HG03175 (cell line): ENCODE measurements around the gene FAM204A.
A peak's percentile ranks its signal among the peaks of the same experiment; 100 is the strongest.

Experiments
- ATAC-seq: cut with Tn5 transposase; IDR thresholded peaks from one replicate; pipeline ENCODE4 v1.9.1; 2021; ENCODE audit warnings: mild to moderate bottlenecking, moderate library complexity; ENCODE audit not compliant: unreplicated experiment

Gene FAM204A

GRCh38 chr10:118286051-118286838, 55.9 kb downstream of the FAM204A start:
- ATAC-seq: no peak

- no peak for ATAC-seq
Measured at GRCh38 chr10:118282670-118283069, 59.5 kb downstream of the FAM204A start.

GRCh38 chr10:118278649-118279048, 63.5 kb downstream of the FAM204A start:
- ATAC-seq: no peak

- no peak for ATAC-seq
Measured at GRCh38 chr10:118277871-118278270, 64.3 kb downstream of the FAM204A start.

- no peak for ATAC-seq
Measured at GRCh38 chr10:118276727-118277126, 65.4 kb downstream of the FAM204A start.

GRCh38 chr10:118276204-118276603, 65.9 kb downstream of the FAM204A start:
- no peak for ATAC-seq

GRCh38 chr10:118273662-118274061, 68.5 kb downstream of the FAM204A start:
- no peak for ATAC-seq

- ATAC-seq: no peak
Measured at GRCh38 chr10:118272767-118273166, 69.4 kb downstream of the FAM204A start.

GRCh38 chr10:118272149-118272721, 69.9 kb downstream of the FAM204A start:
- no peak for ATAC-seq

- ATAC-seq: no peak
Measured at GRCh38 chr10:118271671-118272070, 70.5 kb downstream of the FAM204A start.

- no peak for ATAC-seq
Measured at GRCh38 chr10:118266098-118266748, 75.9 kb downstream of the FAM204A start.

- no peak for ATAC-seq
Measured at GRCh38 chr10:118264838-118265470, 77.2 kb downstream of the FAM204A start.

GRCh38 chr10:118264252-118264651, 77.9 kb downstream of the FAM204A start:
- no peak for ATAC-seq

- no peak for ATAC-seq
Measured at GRCh38 chr10:118262538-118262937, 79.6 kb downstream of the FAM204A start.

GRCh38 chr10:118259288-118259906, 82.7 kb downstream of the FAM204A start:
- peak; percentile 58 for ATAC-seq

- no peak for ATAC-seq
Measured at GRCh38 chr10:118258285-118258684, 83.8 kb downstream of the FAM204A start.

GRCh38 chr10:118256825-118257570, 85.1 kb downstream of the FAM204A start:
- ATAC-seq: no peak

GRCh38 chr10:118256209-118256608, 85.9 kb downstream of the FAM204A start:
- no peak for ATAC-seq

GRCh38 chr10:118255355-118255754, 86.8 kb downstream of the FAM204A start:
- no peak for ATAC-seq

GRCh38 chr10:118254654-118255053, 87.5 kb downstream of the FAM204A start:
- no peak for ATAC-seq
